Astrocyte (in vitro differentiated cells and primary cell): ENCODE results near the gene CARD9. TPM values are rescaled to one million over a fixed set of nuclear protein-coding genes. Genes with fewer than 3 reads are reported as not detected.

Experiments
- DNase-seq: peaks from one replicate; pipeline ENCODE4 v3.0.0-alpha.2; 2010; ENCODE audit warnings: low read depth
- FAIRE-seq: peaks from 2 replicates; lab custom pipeline; 2011; peaks lifted over from hg19 to GRCh38; lab: Jason Lieb, UNC
- H2AFZ ChIP-seq: 2 replicates; pipeline ENCODE4 v1.6.0; 2012; ENCODE audit warnings: low read depth, low read length, inconsistent platforms
- H3K27ac ChIP-seq: 2 replicates; pipeline ENCODE4 v1.5.1; 2011; ENCODE audit warnings: low read depth, low read length, inconsistent platforms
- H3K27me3 ChIP-seq: 2 replicates; pipeline ENCODE4 v1.6.0; 2011; ENCODE audit warnings: low read length, inconsistent platforms; ENCODE audit not compliant: insufficient read depth
- H3K36me3 ChIP-seq: 2 replicates; pipeline ENCODE4 v1.5.1; 2011; ENCODE audit warnings: low read length, inconsistent platforms; ENCODE audit not compliant: insufficient read depth
- H3K4me1 ChIP-seq: 2 replicates; pipeline ENCODE4 v1.5.1; 2011; ENCODE audit warnings: low read length, inconsistent platforms; ENCODE audit not compliant: insufficient read depth
- H3K4me2 ChIP-seq: 2 replicates; pipeline ENCODE4 v1.6.0; 2012; ENCODE audit warnings: low read length, inconsistent platforms
- H3K4me3 ChIP-seq: 2 replicates; pipeline ENCODE4 v1.5.1; 2011; ENCODE audit warnings: low read depth, mild to moderate bottlenecking, low read length, inconsistent platforms; ENCODE audit not compliant: insufficient read depth
- H3K79me2 ChIP-seq: 2 replicates; pipeline ENCODE4 v1.6.0; 2012; ENCODE audit warnings: mild to moderate bottlenecking, low read length, inconsistent platforms; ENCODE audit not compliant: insufficient read depth
- H3K9ac ChIP-seq: 2 replicates; pipeline ENCODE4 v1.6.0; 2012; ENCODE audit warnings: mild to moderate bottlenecking, low read length, inconsistent platforms
- H3K9me3 ChIP-seq: 2 replicates; pipeline ENCODE4 v1.5.1; 2012; ENCODE audit warnings: low read depth, mild to moderate bottlenecking, low read length, inconsistent platforms; ENCODE audit not compliant: insufficient read depth
- H4K20me1 ChIP-seq: 2 replicates; pipeline ENCODE4 v1.6.0; 2012; ENCODE audit warnings: low read length, inconsistent platforms; ENCODE audit not compliant: insufficient read depth
- H3K27ac Mint-ChIP-seq: one replicate; pipeline ENCODE4 v1.8.0; 2021; ENCODE audit warnings: mild to moderate bottlenecking, mixed read lengths; ENCODE audit not compliant: unreplicated experiment
- H3K27me3 Mint-ChIP-seq: one replicate; pipeline ENCODE4 v1.8.0; 2021; ENCODE audit warnings: low read depth, mixed read lengths; ENCODE audit not compliant: unreplicated experiment
- H3K36me3 Mint-ChIP-seq: one replicate; pipeline ENCODE4 v1.8.0; 2021; ENCODE audit warnings: low read depth, mixed read lengths; ENCODE audit not compliant: unreplicated experiment
- H3K4me1 Mint-ChIP-seq: one replicate; pipeline ENCODE4 v1.8.0; 2021; ENCODE audit warnings: low read depth, mixed read lengths; ENCODE audit not compliant: unreplicated experiment
- H3K4me3 Mint-ChIP-seq: one replicate; pipeline ENCODE4 v1.8.0; 2021; ENCODE audit warnings: mild to moderate bottlenecking, moderate library complexity, mixed read lengths; ENCODE audit not compliant: unreplicated experiment
- H3K9me3 Mint-ChIP-seq: one replicate; pipeline ENCODE4 v1.8.0; 2021; ENCODE audit warnings: mild to moderate bottlenecking, mixed read lengths; ENCODE audit not compliant: unreplicated experiment
- EZH2 ChIP-seq: IDR thresholded peaks from 2 replicates; pipeline ENCODE4 v1.6.1; 2012; ENCODE audit warnings: mild to moderate bottlenecking, low read length, inconsistent platforms; ENCODE audit not compliant: insufficient read depth
- total RNA-seq: library from RNA; stranded (reverse); gene quantifications from 2 replicates; pipeline ENCODE4 v1.2.1, GENCODE V29; 2021
- TF ChIP-seq, protein P1 (sequence below): IDR thresholded peaks from 2 replicates; pipeline ENCODE4 v1.5.1; 2011; ENCODE audit warnings: low read depth, mild to moderate bottlenecking, inconsistent platforms, low read length, moderate library complexity; ENCODE audit not compliant: insufficient read depth

Gene CARD9
- total RNA-seq, 1 donor from 2014 or later = 4.2 TPM

DNA sequence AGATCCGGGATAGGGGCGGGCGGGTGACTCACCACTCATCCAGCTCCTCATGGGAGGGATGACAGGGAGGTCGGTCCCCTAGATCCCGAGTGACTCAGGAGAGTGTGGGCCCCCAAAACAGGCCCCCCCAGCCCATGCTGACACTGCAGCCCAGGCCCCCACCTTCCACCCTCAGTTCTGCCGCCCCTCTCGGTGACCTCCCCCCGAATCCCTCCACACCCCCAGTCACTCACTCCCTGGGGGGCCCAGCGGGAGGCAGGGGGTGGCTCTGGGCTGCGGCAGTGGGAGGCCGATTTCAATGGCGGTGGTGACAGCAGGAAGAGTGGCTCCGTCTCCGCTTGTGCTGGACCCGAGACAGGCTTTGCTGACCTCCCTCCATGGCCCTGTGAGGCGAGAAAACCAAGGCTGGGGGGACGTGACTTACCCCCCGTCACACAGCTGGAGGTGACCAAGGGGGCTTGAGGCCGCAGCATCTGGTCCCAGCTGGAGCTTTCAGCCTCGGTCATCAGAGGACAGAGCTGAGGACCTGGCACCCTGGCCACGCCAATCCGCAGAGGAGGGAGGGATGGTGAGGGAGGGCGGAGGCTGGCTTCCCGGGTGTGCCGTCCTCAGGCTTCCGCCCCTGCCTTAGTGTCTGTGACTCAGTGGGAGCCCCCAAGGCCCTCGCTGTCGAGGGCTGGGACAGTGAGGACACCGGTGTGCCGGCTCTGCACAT, 37.2 kb downstream of the CARD9 start:
- peak overlapping the region; percentile 61 for H3K4me2 ChIP-seq
- no peak overlapping the region for H3K4me3 ChIP-seq
- Mint-ChIP-seq H3K27me3 (no peaks in the 10 kb centered on the region), H3K27ac (no peak overlapping the region), H3K36me3 (peaks cover 3% of the 10 kb centered on the region), H3K4me3 (no peak overlapping the region), H3K4me1 (no peaks in the 10 kb centered on the region), H3K9me3 (no peaks in the 10 kb centered on the region)
- DNase-seq (peak; percentile 48), FAIRE-seq (no peak)
- peaks cover 38% of the 10 kb centered on the region for H3K79me2 ChIP-seq
- H2AFZ ChIP-seq = no peak overlapping the region
- peaks cover 83% of the 10 kb centered on the region for H4K20me1 ChIP-seq
- H3K27ac ChIP-seq = peak overlapping the region; percentile 55
- H3K27me3 ChIP-seq = no peaks in the 10 kb centered on the region
- H3K4me1 ChIP-seq = peaks cover 16% of the 10 kb centered on the region
- H3K9me3 ChIP-seq = no peaks in the 10 kb centered on the region
- no peak for TF ChIP-seq EZH2
- TF ChIP-seq, protein P1, sequence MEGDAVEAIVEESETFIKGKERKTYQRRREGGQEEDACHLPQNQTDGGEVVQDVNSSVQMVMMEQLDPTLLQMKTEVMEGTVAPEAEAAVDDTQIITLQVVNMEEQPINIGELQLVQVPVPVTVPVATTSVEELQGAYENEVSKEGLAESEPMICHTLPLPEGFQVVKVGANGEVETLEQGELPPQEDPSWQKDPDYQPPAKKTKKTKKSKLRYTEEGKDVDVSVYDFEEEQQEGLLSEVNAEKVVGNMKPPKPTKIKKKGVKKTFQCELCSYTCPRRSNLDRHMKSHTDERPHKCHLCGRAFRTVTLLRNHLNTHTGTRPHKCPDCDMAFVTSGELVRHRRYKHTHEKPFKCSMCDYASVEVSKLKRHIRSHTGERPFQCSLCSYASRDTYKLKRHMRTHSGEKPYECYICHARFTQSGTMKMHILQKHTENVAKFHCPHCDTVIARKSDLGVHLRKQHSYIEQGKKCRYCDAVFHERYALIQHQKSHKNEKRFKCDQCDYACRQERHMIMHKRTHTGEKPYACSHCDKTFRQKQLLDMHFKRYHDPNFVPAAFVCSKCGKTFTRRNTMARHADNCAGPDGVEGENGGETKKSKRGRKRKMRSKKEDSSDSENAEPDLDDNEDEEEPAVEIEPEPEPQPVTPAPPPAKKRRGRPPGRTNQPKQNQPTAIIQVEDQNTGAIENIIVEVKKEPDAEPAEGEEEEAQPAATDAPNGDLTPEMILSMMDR = no peak
- H3K9ac ChIP-seq = peak overlapping the region; percentile 59
- peaks cover 2% of the 10 kb centered on the region for H3K36me3 ChIP-seq

DNA sequence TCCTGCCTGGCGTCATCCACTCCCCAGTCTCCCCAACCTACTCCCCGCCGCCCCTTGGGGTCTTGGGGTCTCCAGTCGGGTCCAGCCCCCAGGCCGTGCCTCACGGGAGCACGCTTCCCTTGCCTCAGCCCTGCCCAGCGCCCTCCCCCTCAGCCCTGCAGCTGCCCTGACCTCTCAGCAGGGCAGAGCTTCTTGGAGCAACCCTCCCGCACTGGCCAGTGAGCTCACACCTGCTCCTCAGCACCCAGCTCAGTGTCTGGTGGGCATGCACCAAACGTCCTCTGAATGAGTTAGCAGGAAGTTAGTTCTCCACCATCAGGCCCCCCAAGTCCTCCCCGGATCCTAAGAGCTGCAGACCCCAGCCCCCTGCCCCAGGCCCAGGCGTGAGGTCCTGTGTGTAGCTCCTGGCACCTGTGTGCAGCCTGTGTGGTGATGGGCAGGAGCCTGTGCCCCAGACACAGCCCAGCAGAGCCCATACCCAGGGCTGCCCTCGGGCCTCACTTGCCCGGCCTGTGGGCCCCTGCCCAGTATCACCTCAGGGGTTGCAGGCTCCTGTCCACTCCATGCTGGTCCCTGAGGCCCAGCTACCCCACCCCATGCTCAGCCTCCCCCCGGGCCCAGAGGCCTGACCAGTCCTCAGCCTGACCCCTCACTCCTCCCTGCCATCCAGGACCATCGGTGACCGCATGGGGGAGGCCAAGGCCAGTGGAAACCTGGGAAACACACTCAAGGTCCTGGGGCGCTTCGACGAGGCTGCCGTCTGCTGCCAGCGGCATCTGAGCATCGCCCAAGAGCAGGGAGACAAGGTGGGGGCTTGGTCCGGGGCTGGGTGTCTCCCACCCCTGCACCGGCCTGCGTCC, 37.9 kb downstream of the CARD9 start:
- Histone ChIP-seq H3K79me2 (peaks cover 46% of the 10 kb centered on the region), H3K4me1 (peaks cover 16% of the 10 kb centered on the region), H3K9me3 (no peaks in the 10 kb centered on the region), H3K27ac (peak overlapping the region; percentile 30), H2AFZ (no peak overlapping the region), H3K36me3 (peaks cover 2% of the 10 kb centered on the region), H4K20me1 (peaks cover 87% of the 10 kb centered on the region), H3K4me2 (peak overlapping the region; percentile 10), H3K27me3 (no peaks in the 10 kb centered on the region), H3K9ac (no peak overlapping the region), H3K4me3 (no peak overlapping the region)
- no peak for TF ChIP-seq EZH2
- Mint-ChIP-seq H3K27me3 (no peaks in the 10 kb centered on the region), H3K36me3 (peaks cover 3% of the 10 kb centered on the region), H3K4me1 (peaks cover 3% of the 10 kb centered on the region), H3K4me3 (no peak overlapping the region), H3K9me3 (no peaks in the 10 kb centered on the region), H3K27ac (peak overlapping the region; percentile 85)
- DNase-seq (no peak), FAIRE-seq (no peak)

DNA sequence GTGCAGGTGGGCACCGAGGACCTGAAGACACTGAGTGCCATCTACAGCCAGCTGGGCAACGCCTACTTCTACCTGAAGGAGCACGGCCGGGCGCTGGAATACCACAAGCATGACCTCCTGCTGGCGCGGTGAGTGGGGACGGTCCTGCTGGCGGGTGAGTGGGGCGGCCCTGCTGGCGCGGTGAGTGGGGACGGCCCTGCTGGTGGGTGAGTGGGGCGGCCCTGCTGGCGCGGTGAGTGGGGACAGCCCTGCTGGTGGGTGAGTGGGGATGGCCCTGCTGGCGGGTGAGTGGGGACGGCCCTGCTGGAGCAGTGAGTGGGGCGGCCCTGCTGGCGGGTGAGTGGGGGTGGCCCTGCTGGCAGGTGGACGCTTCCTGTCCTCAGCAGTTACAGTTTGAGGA, 38.9 kb downstream of the CARD9 start:
- Histone ChIP-seq H3K79me2 (peaks cover 56% of the 10 kb centered on the region), H3K4me3 (no peak overlapping the region), H3K27ac (no peak overlapping the region), H3K4me1 (peaks cover 16% of the 10 kb centered on the region), H2AFZ (no peak overlapping the region), H3K9ac (no peak overlapping the region), H3K36me3 (peaks cover 2% of the 10 kb centered on the region), H3K4me2 (no peak overlapping the region), H3K9me3 (no peaks in the 10 kb centered on the region), H3K27me3 (no peaks in the 10 kb centered on the region), H4K20me1 (peaks cover 93% of the 10 kb centered on the region)
- FAIRE-seq = no peak
- H3K27me3 Mint-ChIP-seq = no peaks in the 10 kb centered on the region
- H3K9me3 Mint-ChIP-seq = no peaks in the 10 kb centered on the region
- TF ChIP-seq, protein P1 = no peak
- no peak for TF ChIP-seq EZH2
- DNase-seq = no peak
- H3K4me1 Mint-ChIP-seq = peaks cover 4% of the 10 kb centered on the region
- no peak overlapping the region for H3K27ac Mint-ChIP-seq
- no peak overlapping the region for H3K4me3 Mint-ChIP-seq
- peaks cover 3% of the 10 kb centered on the region for H3K36me3 Mint-ChIP-seq
